GM19025 (cell line): ENCODE measurements around the gene AGRN.
"Not testable (repeated sequence)": the region's sequence is repeated elsewhere in the genome, so short reads cannot be mapped to it uniquely, and the experiment has no call there.

Source experiments
- ATAC-seq: cut with Tn5 transposase; IDR thresholded peaks from one replicate; pipeline ENCODE4 v1.9.1; 2021; ENCODE audit warnings: mild to moderate bottlenecking, low read depth, moderate library complexity; ENCODE audit not compliant: unreplicated experiment

Gene AGRN

DNA sequence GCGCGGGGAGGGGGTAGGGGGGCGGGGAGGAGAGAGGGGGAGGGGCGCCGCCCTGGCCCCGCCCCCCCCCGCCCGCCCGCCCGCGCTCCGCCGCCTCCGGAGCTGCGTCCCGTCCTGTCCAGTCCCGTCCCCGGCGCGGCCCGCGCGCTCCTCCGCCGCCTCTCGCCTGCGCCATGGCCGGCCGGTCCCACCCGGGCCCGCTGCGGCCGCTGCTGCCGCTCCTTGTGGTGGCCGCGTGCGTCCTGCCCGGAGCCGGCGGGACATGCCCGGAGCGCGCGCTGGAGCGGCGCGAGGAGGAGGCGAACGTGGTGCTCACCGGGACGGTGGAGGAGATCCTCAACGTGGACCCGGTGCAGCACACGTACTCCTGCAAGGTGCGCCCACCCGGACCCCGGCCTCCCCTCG, at the start of gene AGRN:
TSS of gene AGRN (plus strand) at position 121 of the 405 bp plus-strand sequence. CDS start at position 174, 53 bp downstream.
- peak; percentile 23 for ATAC-seq

DNA sequence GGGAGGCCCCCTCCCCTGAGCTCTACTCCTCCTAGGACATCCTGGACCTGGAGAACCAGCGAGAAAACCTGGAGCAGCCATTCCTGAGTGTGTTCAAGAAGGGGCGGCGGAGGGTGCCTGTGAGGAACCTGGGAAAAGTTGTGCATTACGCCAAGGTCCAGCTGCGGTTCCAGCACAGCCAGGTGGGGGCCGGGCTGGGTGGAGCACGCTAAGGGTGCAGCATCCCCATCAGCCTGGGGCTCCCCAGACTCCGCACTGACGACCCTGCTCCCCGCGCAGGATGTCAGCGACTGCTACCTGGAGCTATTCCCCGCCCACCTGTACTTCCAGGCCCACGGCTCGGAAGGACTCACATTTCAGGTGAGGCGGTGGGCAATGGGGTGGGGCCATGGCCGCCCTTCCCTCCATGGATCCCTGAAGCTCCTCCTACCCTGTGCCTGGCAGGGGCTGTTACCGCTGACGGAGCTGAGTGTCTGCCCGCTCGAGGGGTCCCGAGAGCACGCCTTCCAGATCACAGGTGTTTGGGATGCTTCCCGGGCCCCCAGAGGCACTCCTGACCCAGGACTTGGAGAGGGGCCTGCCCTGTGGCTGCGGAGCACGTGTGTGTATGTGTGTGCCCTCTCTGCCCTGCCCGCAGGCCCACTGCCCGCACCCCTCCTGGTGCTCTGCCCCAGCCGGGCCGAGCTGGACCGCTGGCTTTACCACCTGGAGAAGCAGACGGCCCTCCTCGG, 49.5 kb upstream of the AGRN start:
- ATAC-seq: no peak

DNA sequence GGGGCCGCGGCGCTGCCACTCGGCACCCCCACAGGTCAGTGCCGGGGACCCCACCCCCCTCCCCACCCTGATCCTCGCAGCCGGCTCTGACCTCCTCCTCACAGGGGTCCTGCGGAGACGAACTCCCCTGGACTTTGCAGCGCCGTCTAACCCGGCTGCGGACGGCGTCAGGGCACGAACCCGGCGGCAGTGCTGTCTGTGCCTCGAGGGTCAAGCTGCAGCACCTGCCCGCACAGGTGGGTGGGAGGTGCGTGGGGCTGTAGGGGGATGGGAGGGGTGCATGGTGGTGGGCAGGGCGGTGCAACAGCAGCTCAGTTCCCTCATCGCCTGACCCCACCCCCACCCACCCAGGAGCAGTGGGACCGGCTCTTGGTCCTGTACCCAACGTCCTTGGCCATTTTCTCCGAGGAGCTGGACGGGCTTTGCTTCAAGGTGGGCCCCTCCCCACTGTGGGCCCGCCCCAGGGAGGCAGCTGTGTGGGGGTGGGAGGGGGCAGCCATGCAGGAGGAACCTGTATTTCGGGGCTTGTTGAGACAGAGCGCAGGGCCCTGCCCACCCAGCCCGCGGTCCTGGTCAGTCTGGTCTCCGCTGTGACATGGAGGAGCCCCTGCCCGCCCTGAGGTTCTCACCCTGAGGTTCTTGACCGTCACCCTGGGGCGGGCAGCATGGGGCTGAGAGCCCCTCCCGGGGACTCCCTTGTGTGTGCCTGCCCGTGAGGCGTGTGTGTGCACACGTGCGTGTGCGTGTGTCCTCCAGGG, 48.8 kb upstream of the AGRN start:
- ATAC-seq: no peak

DNA sequence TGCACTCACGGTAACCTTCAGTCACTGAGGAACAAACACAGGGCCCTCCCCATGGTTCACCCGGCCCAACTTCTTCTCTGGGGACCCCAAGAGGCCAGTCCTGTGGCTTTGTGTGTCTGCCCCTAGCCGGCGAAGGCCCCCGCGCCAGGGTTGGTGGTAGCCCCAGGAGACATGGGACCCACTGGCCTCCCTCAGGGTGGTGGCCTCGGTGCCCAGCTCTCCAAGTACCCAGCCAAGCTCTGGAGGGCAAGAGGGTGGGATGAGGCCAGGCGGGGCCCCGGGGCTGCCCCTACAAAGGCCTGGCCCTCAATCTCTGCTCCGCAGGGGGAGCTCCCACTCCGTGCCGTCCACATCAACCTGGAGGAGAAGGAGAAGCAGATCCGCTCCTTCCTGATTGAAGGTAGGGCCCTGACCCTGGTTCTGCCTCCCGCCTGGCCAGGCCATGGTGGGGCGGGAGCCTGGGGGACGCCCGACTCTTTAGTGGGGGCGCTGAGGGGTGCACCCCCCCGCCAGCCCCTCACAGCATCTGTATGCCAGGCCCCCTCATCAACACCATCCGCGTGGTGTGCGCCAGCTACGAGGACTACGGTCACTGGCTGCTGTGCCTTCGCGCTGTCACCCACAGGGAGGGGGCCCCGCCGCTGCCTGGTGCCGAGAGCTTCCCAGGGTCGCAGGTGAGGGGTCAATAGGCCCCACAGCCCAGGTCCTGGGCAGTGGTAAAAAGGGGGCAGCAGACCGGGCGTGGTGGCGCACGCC, 48.0 kb upstream of the AGRN start:
- no peak for ATAC-seq

DNA sequence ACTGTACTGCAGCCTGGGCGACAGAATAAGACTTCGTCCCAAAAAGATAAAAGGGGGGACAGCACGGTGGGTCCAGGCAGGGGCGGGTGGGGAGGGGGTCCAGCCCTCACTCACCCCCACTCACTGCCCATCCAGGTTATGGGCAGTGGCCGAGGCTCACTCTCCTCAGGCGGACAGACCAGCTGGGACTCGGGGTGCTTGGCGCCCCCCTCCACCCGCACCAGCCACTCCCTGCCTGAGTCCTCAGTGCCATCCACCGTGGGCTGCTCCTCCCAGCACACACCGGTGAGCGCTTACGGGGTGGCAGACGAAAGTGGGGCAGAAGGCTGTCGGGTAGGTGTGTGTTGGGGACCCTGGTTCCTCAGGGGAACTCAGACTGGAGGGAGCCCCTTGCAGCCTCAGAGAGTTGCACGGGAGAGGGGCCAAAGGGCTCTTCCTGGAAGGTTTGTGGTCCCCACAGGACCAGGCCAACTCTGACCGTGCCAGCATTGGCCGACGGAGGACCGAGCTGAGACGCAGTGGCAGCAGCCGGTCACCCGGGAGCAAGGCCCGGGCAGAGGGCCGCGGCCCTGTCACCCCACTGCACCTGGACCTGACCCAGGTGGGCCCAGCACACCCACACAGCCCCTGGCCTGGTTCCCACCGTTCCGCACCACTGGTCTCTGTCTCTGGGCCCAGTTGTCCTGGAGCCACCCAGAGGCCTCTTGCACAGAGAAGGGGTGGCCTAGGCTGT, 47.0 kb upstream of the AGRN start:
- ATAC-seq: no peak

DNA sequence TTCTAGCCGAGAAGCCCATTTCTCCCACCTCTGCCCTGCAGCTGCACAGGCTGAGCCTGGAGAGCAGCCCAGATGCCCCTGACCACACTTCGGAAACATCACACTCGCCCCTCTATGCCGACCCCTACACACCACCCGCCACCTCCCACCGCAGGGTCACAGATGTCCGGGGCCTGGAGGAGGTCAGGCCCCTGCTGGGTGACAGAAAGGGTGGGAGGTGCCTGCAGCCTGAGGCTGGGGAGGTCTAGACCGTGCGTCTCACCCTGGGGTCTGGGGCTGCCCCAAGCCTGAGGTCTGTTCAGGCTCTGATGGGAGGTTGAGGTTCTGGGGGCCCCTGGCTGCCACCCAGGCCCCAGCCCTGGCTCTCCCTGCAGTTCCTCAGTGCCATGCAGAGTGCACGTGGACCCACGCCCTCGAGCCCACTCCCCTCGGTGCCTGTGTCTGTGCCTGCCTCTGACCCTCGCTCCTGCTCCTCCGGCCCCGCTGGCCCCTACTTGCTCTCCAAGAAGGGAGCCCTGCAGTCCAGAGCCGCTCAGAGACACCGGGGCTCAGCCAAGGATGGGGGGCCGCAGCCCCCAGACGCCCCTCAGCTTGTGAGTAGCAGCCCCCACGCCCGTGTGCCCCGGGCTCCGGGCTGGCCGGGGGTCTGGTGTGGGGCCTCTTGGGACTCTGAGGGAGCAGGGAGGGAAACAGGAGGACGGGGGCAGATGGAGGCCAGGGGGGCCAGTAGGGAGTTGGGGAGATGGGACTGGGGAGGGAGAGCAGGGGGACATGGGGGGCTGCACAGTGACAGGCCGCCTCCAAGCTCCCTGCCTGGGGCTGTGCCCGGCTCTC, 46.2 kb upstream of the AGRN start:
- no peak for ATAC-seq

DNA sequence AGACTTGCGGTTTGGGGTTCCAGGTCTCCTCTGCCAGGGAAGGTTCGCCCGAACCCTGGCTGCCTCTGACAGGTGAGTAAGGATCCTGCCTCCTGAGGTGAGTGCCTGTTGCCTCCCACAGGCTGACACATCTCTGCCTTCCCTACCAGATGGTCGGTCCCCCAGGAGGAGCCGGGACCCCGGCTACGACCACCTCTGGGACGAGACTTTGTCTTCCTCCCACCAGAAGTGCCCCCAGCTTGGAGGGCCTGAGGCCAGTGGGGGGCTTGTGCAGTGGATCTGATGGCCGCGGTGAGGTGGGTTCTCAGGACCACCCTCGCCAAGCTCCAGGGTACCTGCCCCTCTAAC, 45.7 kb upstream of the AGRN start:
- no peak for ATAC-seq

DNA sequence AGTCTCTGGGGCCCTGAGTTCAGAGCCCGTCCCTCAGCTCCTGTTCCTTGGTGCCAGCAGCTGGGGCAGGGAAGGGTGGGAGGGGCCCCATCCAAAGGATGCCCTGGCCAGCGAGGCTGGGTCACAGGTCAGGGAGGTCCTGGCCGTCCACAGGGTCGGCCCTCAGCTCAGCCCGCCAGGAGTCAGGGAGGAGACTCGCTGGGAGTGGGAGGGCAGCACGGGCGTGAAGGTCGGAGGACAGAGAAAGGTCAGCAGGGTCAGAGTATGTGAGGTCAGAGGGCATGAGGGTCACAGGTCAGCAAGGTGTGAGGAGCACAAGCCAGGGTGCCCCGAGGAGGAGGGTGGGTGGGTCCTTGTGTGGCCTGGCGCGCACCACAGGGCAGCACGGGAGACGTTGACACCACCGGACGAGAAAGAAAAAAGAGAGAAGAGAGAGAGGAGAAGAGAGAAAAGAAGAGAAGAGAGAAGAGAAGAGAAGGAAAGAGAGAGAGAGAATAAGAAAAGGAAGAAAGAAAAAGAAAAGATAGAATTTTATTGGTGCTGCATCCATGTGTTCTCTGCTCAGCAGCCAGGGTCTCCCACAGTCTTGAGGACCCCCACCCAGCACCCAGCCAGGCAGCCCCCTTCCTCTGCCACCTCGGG, 45.1 kb upstream of the AGRN start:
- ATAC-seq: no peak

DNA sequence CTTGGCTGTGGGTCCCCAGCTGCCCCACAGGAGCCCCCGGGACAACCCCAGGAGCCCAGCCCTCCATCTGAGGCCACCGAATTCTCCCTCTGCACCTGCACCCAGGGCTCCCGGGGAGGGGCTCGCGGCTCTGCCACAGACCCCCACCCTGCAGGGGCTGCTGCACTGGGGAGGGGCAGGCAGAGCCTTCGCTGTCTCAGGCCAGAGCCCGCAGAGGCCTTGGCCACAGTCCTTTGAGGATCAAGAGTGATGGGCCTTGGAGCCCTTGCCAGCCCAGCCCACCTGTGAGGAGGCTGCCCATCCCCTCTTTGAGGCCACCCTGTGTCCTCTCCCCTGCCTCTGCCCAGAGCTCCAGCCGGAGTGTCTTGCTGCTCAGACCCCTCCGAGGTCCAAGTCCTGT, 44.6 kb upstream of the AGRN start:
- ATAC-seq: no peak

DNA sequence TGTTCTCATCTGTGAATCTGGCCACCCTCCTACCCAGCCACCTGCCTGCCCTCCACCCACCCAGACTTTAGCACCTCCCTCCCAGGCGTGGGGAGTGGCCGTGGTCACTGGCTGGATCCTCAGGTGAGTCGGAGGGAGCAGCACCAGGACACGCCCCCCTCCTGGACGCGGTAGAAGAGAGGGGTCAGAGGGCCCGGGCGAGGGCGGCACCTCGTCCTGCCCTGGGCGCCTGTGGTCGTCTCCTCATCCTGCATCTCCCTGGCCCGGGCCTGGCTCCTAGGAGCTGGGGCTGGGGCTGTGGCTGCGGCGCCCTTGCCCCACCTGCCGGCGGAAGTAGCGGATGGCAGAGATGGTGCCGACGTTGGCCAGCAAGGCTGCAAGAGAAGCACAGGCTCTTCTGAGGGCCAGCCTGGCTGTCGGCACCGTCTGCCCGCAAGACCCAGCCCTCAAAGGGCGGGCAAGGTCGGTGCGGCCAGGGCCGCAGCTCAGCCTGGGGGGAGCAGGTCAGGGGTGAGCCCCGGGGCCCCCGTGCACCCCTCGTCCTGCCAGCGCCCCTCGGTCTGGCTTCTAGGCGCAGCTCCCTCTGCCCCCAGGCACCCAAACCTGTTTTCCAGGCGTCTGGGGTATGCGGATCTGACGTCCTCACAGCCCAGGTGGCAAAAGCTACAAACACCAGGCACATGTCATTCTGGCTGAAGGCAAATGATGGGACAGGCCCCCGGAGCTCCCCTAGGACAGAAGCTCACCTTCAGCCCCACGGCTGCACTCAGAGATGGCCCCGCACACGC, 43.8 kb upstream of the AGRN start:
- ATAC-seq: no peak

DNA sequence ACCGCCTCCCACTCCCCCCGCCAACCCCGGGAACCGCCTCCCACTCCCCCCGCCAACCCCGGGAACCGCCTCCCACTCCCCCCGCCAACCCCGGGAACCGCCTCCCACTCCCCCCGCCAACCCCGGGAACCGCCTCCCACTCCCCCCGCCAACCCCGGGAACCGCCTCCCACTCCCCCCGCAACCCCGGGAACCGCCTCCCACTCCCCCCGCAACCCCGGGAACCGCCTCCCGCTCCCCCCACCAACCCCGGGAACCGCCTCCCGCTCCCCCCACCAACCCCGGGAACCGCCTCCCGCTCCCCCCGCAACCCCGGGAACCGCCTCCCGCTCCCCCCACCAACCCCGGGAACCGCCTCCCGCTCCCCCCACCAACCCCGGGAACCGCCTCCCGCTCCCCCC, 43.1 kb upstream of the AGRN start:
- not testable (repeated sequence) for ATAC-seq

DNA sequence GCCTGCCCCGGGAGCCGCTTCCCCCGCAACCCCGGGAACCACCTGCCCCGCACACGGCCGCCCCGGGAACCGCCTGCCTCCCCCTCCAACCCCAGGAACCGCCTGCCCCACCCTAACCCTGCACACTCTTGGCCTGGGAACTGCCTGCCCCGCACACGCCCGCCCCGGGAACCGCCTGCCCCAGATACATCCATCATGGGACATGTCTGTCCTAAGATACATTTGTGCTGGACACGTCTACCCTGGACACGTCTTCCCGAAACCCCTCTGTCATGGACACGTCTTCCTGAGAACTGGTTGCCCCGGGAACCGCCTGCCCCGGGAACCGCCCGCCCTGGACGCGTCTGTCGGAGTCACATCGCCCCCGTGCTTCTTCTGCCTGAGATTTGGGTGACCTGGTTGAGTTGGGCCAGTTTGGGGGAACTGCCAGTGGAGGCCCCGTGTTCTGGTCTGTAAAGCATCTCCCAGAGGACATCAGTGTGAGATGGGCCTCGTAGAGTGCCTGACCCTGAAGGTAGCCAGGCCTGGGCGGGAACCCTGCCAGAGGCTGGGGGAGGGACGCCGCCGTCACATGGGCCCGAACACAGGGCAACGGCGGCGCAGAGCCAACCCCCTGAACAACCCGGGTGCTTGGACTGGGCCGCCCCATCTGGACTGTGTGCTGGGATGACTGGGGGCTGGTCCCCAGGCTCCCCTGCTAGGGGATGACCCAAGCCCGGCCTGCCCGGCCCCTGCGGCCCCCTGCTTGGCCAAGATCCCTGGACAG, 41.7 kb upstream of the AGRN start:
- no peak for ATAC-seq

DNA sequence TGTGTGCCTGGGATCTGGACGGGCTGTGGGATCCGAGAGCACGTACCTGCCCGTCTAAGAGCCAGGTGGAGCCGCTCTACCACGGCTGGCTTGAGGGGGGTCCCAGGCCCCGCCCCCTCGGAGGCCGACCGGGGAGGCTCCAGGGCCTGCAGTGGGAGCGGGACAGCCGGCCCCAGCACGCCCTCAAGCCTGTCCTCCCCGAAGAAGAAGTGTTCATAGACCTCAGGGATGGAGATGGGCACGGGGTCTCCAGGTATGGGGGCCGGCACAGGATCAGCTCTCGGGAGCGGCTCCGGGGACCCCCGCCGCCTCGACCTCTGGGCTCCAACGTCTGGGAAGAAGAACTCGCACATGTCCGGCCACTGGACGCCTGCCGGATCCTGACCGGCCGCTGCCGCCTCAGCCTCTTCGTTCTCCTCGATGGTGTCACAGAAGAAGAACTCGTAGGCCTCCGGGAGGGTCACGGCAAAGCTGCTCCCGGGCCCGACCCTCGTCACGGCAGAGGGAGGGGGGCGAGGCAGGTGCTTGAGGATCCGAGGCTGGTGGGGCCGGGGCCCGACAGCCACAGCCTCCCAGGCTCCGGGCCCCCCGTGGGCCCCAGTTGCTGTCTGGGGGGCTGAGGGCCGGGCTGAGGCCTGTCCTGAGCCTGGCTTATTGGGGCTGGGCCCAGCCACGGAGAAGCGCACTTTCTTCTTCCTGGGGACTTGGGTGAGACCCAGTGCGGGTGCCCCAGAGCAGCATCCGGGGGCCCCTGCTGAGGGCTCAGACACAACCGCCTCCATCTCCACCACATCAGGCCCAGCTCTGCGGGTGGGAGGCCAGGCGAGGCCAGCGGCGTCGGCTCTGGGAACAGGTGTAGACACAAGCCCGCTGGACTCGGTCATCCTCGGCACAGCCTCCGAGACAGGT, 40.8 kb upstream of the AGRN start:
- ATAC-seq: no peak

DNA sequence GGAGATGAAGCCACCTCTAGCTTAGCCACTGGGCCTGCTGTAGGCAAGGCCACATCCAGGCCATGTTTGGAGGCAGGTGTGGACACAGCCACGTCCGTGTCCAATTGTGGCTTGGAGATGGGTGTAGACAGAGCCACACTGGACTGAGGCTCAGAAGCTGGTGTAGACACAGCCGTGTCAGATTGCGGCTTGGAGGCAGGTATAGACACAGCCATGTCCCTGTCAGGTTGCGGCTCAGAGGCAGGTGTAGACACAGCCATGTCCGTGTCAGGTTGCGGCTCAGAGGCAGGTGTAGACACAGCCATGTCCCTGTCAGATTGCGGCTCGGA, 40.2 kb upstream of the AGRN start:
- no peak for ATAC-seq

DNA sequence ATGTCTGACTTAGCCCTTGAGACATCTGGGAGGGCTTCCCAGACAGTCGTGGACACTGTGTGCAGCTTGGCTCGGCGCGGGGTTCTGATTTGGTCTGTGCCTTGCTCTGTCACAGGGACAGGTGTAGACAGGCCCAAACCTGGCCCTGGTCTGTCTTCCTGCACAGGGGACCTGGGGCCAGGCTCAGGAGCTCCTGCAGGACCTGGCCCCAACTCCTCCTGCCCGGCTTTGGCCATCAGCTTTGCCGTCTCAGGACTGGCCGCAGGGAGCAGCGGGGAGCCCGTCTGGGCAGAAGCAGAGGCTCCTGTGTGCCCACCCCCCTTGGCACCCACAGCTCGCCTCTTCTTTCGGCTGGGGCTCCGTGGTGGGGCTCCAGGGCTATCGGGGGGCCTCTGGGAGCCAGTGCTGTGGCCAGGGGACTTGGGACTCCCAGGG, 39.8 kb upstream of the AGRN start:
- no peak for ATAC-seq

DNA sequence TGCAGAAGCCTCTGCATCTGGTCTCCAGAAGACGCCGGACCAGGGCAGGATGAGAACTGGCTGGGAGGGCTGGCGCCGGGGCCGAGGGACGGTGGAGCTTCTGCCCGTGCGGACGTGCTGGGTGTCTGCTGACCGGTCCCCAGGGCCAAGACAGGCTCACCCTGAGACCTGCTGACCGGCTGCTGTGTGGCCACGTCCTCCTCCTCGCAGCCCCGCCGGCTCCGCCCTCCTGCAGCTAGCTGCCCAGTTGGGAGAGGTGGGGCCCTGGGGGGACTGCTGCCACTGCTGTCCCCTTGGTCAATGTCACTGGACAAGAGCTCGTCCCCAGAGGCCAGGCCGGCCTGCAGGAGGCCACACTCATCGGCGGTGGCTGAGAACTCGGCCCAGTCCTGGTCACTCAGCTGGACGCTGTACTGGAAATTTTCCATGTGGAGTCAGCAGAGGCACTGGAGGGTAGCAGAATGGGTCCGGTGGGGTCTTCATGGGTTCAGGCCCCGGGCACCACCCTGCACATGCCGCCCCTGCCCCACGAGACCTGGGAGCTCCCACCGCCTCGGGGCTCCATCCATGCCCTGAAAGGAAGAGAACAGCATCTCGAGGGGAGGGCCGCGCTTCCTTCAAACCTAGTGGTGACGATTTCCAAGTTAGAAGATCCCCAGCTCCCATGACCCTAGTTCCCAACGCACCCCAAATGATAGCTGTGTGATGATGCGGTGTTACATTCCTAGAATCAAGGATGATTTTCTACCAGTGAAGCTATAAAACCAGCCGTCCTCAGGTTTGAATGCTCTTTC, 39.1 kb upstream of the AGRN start:
- ATAC-seq: no peak
